KOPT-K1 (cell line): Measurements from ENCODE around the gene AGRP.

ENCODE experiments used
- H3K27ac ChIP-seq: fragments of 200-600 bp; sonication (generic); 2 replicates; pipeline ENCODE4 v1.5.1; 2016; ENCODE audit warnings: antibody characterized with exemption, mild to moderate bottlenecking, low read depth, low read length; ENCODE audit not compliant: poor library complexity, severe bottlenecking
- H3K36me3 ChIP-seq: fragments of 200-600 bp; sonication (generic); 2 replicates; pipeline ENCODE4 v1.5.1; 2017; ENCODE audit warnings: antibody characterized with exemption, mild to moderate bottlenecking, low read length, moderate library complexity; ENCODE audit not compliant: insufficient read depth
- H3K9me3 ChIP-seq: fragments of 200-600 bp; sonication (generic); 2 replicates; pipeline ENCODE4 v1.5.1; 2017; ENCODE audit warnings: antibody characterized with exemption, low read length, mild to moderate bottlenecking; ENCODE audit not compliant: insufficient read depth, poor library complexity, severe bottlenecking

Gene AGRP

GRCh38 chr16:67481561-67482232 is 1.6 kb downstream of the AGRP start:
- H3K36me3 ChIP-seq = peaks cover 25% of the 10 kb centered on the region
- no peaks in the 10 kb centered on the region for H3K9me3 ChIP-seq
- peak overlapping the region; percentile 92 for H3K27ac ChIP-seq

GRCh38 chr16:67480833-67481560 is 2.4 kb downstream of the AGRP start, which contains the start of gene ATP6V0D1:
Gene ATP6V0D1, minus strand, starts transcription at chr16:67481157. Its CDS starts 71 bp downstream, at chr16:67481086.
- H3K9me3 ChIP-seq = no peaks in the 10 kb centered on the region
- peaks cover 20% of the 10 kb centered on the region for H3K36me3 ChIP-seq
- peak within 1 kb of the TSS; percentile 92 for H3K27ac ChIP-seq

- Histone ChIP-seq H3K9me3 (no peaks in the 10 kb centered on the region), H3K36me3 (no peaks in the 10 kb centered on the region; the same call in 1 of the 2 replicates), H3K27ac (no peak overlapping the region)
These were observed 5.3 kb downstream of the AGRP start for GRCh38 chr16:67477960-67478554.

GRCh38 chr16:67474551-67475455 is 8.5 kb downstream of the AGRP start:
- no peak overlapping the region for H3K27ac ChIP-seq
- no peaks in the 10 kb centered on the region for H3K9me3 ChIP-seq
- H3K36me3 ChIP-seq = no peaks in the 10 kb centered on the region; the same call in 1 of the 2 replicates

GRCh38 chr16:67471758-67472384 is 11.5 kb downstream of the AGRP start:
- Histone ChIP-seq H3K36me3 (no peaks in the 10 kb centered on the region; the same call in 1 of the 2 replicates), H3K27ac (no peak overlapping the region), H3K9me3 (no peaks in the 10 kb centered on the region)

- Histone ChIP-seq H3K36me3 (no peaks in the 10 kb centered on the region; the same call in 1 of the 2 replicates), H3K27ac (no peak overlapping the region), H3K9me3 (no peaks in the 10 kb centered on the region)
These were observed 13.0 kb downstream of the AGRP start for GRCh38 chr16:67470359-67470758.

GRCh38 chr16:67468731-67469130 is 14.6 kb downstream of the AGRP start:
- no peak overlapping the region for H3K27ac ChIP-seq
- H3K9me3 ChIP-seq = no peaks in the 10 kb centered on the region
- H3K36me3 ChIP-seq = no peaks in the 10 kb centered on the region

- Histone ChIP-seq H3K27ac (no peak overlapping the region), H3K9me3 (no peaks in the 10 kb centered on the region), H3K36me3 (no peaks in the 10 kb centered on the region)
These were observed 16.8 kb downstream of the AGRP start for GRCh38 chr16:67466581-67466980.

GRCh38 chr16:67464565-67464964 is 18.8 kb downstream of the AGRP start:
- no peaks in the 10 kb centered on the region for H3K36me3 ChIP-seq
- H3K27ac ChIP-seq = no peak overlapping the region
- no peaks in the 10 kb centered on the region for H3K9me3 ChIP-seq

GRCh38 chr16:67463691-67464090 is 19.7 kb downstream of the AGRP start:
- Histone ChIP-seq H3K9me3 (no peaks in the 10 kb centered on the region), H3K27ac (no peak overlapping the region), H3K36me3 (no peaks in the 10 kb centered on the region)

GRCh38 chr16:67463059-67463458 is 20.3 kb downstream of the AGRP start:
- H3K27ac ChIP-seq = no peak overlapping the region
- no peaks in the 10 kb centered on the region for H3K9me3 ChIP-seq
- H3K36me3 ChIP-seq = no peaks in the 10 kb centered on the region

- Histone ChIP-seq H3K9me3 (no peaks in the 10 kb centered on the region), H3K36me3 (no peaks in the 10 kb centered on the region), H3K27ac (no peak overlapping the region)
These were observed 21.1 kb downstream of the AGRP start for GRCh38 chr16:67462279-67462655.

GRCh38 chr16:67461600-67462278 is 21.6 kb downstream of the AGRP start:
- no peaks in the 10 kb centered on the region for H3K36me3 ChIP-seq
- H3K27ac ChIP-seq = no peak overlapping the region
- H3K9me3 ChIP-seq = no peaks in the 10 kb centered on the region

GRCh38 chr16:67460961-67461360 is 22.4 kb downstream of the AGRP start:
- Histone ChIP-seq H3K27ac (no peak overlapping the region), H3K36me3 (no peaks in the 10 kb centered on the region), H3K9me3 (no peaks in the 10 kb centered on the region)
